ENCODE results near the gene STUB1.
A peak's percentile ranks its signal among the peaks of the same experiment; 100 is the strongest.
"Not testable (repeated sequence)": the region's sequence is repeated elsewhere in the genome, so short reads cannot be mapped to it uniquely, and the experiment has no call there.

STUB1 gene

DNA sequence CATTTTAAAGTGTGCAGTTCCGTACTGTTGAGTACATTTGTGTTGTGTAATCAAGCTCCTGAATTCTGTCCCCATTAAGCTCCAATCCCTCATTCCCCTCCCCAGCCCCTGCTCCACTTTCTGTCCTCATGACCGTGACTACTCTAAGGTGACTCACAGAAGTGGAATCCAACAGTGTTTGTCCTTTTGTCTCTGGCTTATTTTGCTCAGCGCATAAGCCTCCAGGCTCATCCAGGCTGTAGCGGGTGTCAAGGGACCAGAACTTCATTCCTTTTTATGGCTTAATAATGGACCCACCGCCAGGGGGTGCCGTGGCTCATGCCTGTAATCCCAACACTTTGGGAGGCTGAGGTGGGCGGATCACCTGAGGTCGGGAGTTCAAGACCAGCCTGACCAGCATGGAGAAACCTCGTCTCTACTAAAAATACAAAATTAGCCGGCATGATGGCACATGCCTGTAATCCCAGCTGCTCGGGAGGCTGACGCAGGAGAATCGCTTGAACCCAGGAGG lies 32.6 kb downstream of the STUB1 start:
- H2AFZ ChIP-seq (ENCODE audit: low read depth, low read length); H3K9ac ChIP-seq (ENCODE audit: low read depth, low read length); ATAC-seq (ENCODE audit: insufficient read depth, low read depth); H3K27ac ChIP-seq (ENCODE audit: low read length); H3K9me3 ChIP-seq (ENCODE audit: insufficient read depth, low read length, severe bottlenecking); H3K27me3 ChIP-seq (ENCODE audit: insufficient read depth, low read length, poor library complexity); H3K4me2 ChIP-seq (ENCODE audit: insufficient read depth, low read length); H3K4me3 ChIP-seq (ENCODE audit: low read depth in 1 of 2, low read length in 2 of 2); H3K36me3 ChIP-seq (ENCODE audit: insufficient read depth, low read length): not testable (repeated sequence)
- peaks cover 18% of the 10 kb centered on the region for H3K79me2 ChIP-seq (ENCODE audit: insufficient read depth, low read length)
- peak; percentile 69 for DNase-seq
- H4K20me1 ChIP-seq (ENCODE audit: insufficient read depth, low read length), result peaks cover 30% of the 10 kb centered on the region
- TF ChIP-seq, protein P1, sequence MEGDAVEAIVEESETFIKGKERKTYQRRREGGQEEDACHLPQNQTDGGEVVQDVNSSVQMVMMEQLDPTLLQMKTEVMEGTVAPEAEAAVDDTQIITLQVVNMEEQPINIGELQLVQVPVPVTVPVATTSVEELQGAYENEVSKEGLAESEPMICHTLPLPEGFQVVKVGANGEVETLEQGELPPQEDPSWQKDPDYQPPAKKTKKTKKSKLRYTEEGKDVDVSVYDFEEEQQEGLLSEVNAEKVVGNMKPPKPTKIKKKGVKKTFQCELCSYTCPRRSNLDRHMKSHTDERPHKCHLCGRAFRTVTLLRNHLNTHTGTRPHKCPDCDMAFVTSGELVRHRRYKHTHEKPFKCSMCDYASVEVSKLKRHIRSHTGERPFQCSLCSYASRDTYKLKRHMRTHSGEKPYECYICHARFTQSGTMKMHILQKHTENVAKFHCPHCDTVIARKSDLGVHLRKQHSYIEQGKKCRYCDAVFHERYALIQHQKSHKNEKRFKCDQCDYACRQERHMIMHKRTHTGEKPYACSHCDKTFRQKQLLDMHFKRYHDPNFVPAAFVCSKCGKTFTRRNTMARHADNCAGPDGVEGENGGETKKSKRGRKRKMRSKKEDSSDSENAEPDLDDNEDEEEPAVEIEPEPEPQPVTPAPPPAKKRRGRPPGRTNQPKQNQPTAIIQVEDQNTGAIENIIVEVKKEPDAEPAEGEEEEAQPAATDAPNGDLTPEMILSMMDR (IDR thresholded peaks at IDR 0.05; ENCODE audit: borderline replicate concordance, extremely low read depth, low read length, poor library complexity, severe bottlenecking), result peak; percentile 52
- H3K4me1 ChIP-seq (ENCODE audit: insufficient read depth, low read length), result peaks cover 37% of the 10 kb centered on the region

DNA sequence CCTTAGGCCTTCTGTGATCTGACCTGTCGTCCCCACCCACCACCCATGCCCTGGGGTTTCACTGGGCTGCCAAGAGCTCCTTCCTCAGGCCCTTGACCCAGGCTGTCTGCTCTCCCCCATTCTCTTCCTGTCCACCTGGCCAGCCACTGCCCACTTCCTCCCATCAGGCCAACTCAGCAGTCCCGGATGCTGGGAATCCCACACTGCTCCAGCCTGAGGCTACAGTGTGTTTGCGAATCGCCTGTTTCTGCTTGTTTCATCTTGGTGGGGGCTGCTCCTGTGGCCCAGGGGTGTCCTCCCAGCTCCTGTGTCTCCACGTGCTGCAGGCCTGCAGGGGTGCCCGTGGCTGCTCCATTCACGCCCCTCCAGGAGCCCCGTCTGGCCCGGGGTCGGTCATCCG lies 33.9 kb downstream of the STUB1 start:
- TF ChIP-seq, protein P1 (IDR thresholded peaks at IDR 0.05; ENCODE audit: borderline replicate concordance, extremely low read depth, low read length, poor library complexity, severe bottlenecking), result no peak
- no peak for TF ChIP-seq EZH2 (IDR thresholded peaks at IDR 0.05; ENCODE audit: borderline replicate concordance, low read depth, low read length, severe bottlenecking)
- peaks cover 12% of the 10 kb centered on the region; the same call in 1 of the 2 replicates for H3K36me3 ChIP-seq (ENCODE audit: insufficient read depth, low read length)
- H3K4me2 ChIP-seq (ENCODE audit: insufficient read depth, low read length), result peak overlapping the region; percentile 68
- H3K4me3 ChIP-seq (ENCODE audit: low read depth in 1 of 2, low read length in 2 of 2), result peak overlapping the region in 1 of 2 experiments; percentile 75; a peak in 2 of 4 replicates
- ATAC-seq (ENCODE audit: insufficient read depth, low read depth) (no peak), DNase-seq (no peak)
- no peak overlapping the region for H3K27ac ChIP-seq (ENCODE audit: low read length)
- no peaks in the 10 kb centered on the region for H3K27me3 ChIP-seq (ENCODE audit: insufficient read depth, low read length, poor library complexity)
- peak overlapping the region; percentile 57 for H3K9ac ChIP-seq (ENCODE audit: low read depth, low read length)
- H4K20me1 ChIP-seq (ENCODE audit: insufficient read depth, low read length), result peaks cover 37% of the 10 kb centered on the region
- H2AFZ ChIP-seq (ENCODE audit: low read depth, low read length), result peak overlapping the region; percentile 71; the same call in 1 of the 2 replicates
- peaks cover 50% of the 10 kb centered on the region for H3K4me1 ChIP-seq (ENCODE audit: insufficient read depth, low read length)
- no peaks in the 10 kb centered on the region for H3K9me3 ChIP-seq (ENCODE audit: insufficient read depth, low read length, severe bottlenecking)
- H3K79me2 ChIP-seq (ENCODE audit: insufficient read depth, low read length), result peaks cover 18% of the 10 kb centered on the region

DNA sequence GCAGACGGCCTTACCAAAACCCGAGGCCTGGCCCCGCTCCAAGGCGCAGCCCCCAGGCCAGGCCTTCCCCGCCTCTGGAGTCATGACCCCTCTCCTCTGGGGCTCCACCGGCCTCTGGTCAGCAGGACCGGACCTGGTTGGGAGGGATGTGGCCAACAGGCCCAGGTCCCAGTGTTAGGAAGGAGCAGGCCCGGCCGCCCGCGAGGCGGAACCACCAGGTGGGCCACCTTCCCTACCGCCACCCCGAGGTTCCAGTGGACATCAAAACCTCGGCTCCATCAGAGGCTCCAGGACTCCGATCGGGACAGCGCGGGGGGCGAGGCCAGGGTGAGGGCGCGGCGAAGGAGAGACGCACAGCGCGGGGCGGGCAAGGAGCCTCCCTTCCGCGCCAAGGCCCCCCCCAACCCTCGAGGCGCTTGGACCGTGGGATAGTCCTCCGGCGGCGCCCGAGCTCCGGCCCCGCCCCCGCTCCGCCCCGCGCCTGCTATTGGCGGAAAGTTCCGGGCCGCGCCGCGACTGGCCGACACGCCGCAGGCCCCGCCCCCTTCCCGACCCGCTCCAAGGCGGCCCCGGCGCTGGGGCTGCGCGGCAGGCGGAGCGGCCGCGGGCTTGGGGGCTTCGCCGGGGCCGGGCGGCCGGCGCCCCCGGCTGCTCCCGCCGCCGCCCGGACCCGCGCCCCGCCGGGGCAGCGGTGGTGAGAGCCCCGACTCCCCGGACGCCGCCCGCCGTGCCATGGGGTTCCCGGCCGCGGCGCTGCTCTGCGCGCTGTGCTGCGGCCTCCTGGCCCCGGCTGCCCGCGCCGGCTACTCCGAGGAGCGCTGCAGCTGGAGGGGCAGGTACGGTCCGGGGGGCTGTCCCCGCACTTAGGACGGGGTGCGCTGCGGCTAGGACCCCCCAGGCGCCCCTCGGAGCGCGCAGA lies 34.6 kb downstream of the STUB1 start, which contains the start of gene METRN:
Gene METRN, plus strand, starts transcription at position 561 of the 919 bp plus-strand sequence. Its CDS starts 172 bp downstream, at position 733.
- ATAC-seq (ENCODE audit: insufficient read depth, low read depth) (peak; percentile 91), DNase-seq (peak; percentile 93)
- Histone ChIP-seq H3K9ac (ENCODE audit: low read depth, low read length) (peak within 1 kb of the TSS; percentile 74), H3K4me1 (ENCODE audit: insufficient read depth, low read length) (peaks cover 57% of the 10 kb centered on the region), H3K79me2 (ENCODE audit: insufficient read depth, low read length) (peaks cover 18% of the 10 kb centered on the region), H3K9me3 (ENCODE audit: insufficient read depth, low read length, severe bottlenecking) (no peaks in the 10 kb centered on the region), H3K4me2 (ENCODE audit: insufficient read depth, low read length) (peak within 1 kb of the TSS; percentile 68), H3K36me3 (ENCODE audit: insufficient read depth, low read length) (peaks cover 12% of the 10 kb centered on the region; the same call in 1 of the 2 replicates), H3K27me3 (ENCODE audit: insufficient read depth, low read length, poor library complexity) (no peaks in the 10 kb centered on the region), H4K20me1 (ENCODE audit: insufficient read depth, low read length) (peaks cover 42% of the 10 kb centered on the region), H2AFZ (ENCODE audit: low read depth, low read length) (peak within 1 kb of the TSS; percentile 71), H3K4me3 (ENCODE audit: low read depth in 1 of 2, low read length in 2 of 2) (peak within 1 kb of the TSS; percentile 67 to 75; a peak in 3 of 4 replicates), H3K27ac (ENCODE audit: low read length) (peak within 1 kb of the TSS; percentile 52)
- TF ChIP-seq, protein P1 (IDR thresholded peaks at IDR 0.05; ENCODE audit: borderline replicate concordance, extremely low read depth, low read length, poor library complexity, severe bottlenecking), result no peak

Data from DND-41 (cell line).